AG09309 (cell line): Measurements from ENCODE around the gene TMEM164.

ENCODE experiments used
- DNase-seq: peaks from one replicate; pipeline ENCODE4 v3.0.0-alpha.2; 2010; ENCODE audit warnings: low read depth
- H3K4me3 ChIP-seq: 2 replicates; pipeline ENCODE4 v1.5.1; 2011; ENCODE audit warnings: mild to moderate bottlenecking, low read depth, low read length, moderate library complexity; ENCODE audit not compliant: control insufficient read depth
- CTCF ChIP-seq: IDR thresholded peaks from 2 replicates; pipeline ENCODE4 v1.5.1; 2011; ENCODE audit warnings: mild to moderate bottlenecking, low read depth, low read length, inconsistent platforms; ENCODE audit not compliant: insufficient read depth, control insufficient read depth; ENCODE audit errors: missing control alignments

Gene TMEM164

GRCh38 chrX:110002300-110003166 is at the start of gene TMEM164:
TMEM164 (plus strand) TSS chrX:110003114; CDS start chrX:110003775, 661 bp downstream.
- peak; percentile 13 for DNase-seq
- no peak for TF ChIP-seq CTCF
- peak within 1 kb of the TSS; percentile 77 for H3K4me3 ChIP-seq

GRCh38 chrX:109954333-109954732 is 48.6 kb upstream of the TMEM164 start:
- no peak overlapping the region for H3K4me3 ChIP-seq
- no peak for DNase-seq
- TF ChIP-seq CTCF, result no peak

- TF ChIP-seq CTCF, result no peak
- H3K4me3 ChIP-seq, result no peak overlapping the region
- DNase-seq, result no peak
Measured at GRCh38 chrX:109954955-109955354, 48.0 kb upstream of the TMEM164 start.

GRCh38 chrX:109958266-109958665 is 44.6 kb upstream of the TMEM164 start:
- TF ChIP-seq CTCF, result no peak
- no peak for DNase-seq
- no peak overlapping the region for H3K4me3 ChIP-seq

GRCh38 chrX:109959356-109959871 is 43.5 kb upstream of the TMEM164 start:
- H3K4me3 ChIP-seq, result no peak overlapping the region
- no peak for DNase-seq
- no peak for TF ChIP-seq CTCF

- no peak for TF ChIP-seq CTCF
- no peak for DNase-seq
- H3K4me3 ChIP-seq, result no peak overlapping the region
Measured at GRCh38 chrX:109964390-109964789, 38.5 kb upstream of the TMEM164 start.
